ENCODE results near the gene GPR158.

Gene GPR158

DNA sequence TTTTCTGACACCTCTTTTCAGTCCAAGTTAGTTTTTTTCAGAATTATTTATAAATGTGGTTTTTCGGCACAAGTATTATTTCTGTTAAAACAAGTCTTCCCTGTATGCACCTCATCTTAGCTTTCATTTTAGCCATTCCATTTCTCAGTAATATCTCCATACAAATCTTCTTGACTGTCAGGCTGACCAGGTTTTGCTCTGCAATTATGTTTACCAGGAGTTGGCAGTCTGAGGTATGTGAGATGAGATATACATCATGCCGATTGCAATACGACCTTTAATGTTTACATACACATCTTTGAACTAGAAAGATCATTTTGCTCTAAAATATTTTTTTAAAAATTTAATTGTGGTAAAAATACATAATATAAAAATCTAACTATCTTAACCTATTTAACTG is 209.8 kb downstream of the GPR158 start:
- in situ Hi-C loops (cut with HindIII; ENCODE audit: low sequenced_read_pairs) = no loop called here

DNA sequence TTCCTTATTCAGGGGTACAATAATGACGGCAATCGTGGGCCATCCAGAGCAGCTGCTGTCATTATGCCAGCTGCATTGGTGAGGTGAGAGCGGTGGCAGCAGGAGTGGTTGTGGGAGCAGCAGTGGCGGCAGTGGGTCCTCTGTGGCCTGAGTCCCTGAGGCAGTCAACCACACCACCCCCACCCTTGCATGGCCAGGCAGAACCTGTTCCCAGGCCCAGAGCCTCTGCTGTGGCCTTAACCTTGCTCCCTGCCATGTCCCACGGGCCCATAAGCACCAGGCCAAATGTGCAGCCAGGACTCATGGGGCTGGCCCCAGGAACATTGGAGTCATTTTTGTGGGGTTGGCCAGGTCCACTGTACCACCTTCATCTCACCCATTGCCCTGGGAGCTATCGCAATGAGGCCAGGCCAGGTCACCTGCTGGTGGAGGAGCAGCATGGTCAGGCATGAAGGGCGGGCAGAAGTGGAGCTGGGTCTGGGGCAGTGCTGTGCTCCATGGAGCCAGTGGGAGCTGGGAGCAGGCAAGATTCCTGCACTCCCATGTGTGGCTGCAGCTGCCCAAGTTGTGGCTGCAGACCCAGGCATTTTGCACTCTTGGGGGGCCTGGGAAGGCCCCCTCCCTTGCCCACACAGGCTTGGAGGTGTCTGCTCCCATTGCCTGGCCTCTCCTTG is 213.5 kb downstream of the GPR158 start:
- DNase-seq (ENCODE audit: low read depth, low spot score) = no peak
- in situ Hi-C loops (cut with HindIII; ENCODE audit: low sequenced_read_pairs) = no loop called here
- no peak overlapping the region for H3K4me3 ChIP-seq (ENCODE audit: low read depth, low read length)
- TF ChIP-seq, protein P1, sequence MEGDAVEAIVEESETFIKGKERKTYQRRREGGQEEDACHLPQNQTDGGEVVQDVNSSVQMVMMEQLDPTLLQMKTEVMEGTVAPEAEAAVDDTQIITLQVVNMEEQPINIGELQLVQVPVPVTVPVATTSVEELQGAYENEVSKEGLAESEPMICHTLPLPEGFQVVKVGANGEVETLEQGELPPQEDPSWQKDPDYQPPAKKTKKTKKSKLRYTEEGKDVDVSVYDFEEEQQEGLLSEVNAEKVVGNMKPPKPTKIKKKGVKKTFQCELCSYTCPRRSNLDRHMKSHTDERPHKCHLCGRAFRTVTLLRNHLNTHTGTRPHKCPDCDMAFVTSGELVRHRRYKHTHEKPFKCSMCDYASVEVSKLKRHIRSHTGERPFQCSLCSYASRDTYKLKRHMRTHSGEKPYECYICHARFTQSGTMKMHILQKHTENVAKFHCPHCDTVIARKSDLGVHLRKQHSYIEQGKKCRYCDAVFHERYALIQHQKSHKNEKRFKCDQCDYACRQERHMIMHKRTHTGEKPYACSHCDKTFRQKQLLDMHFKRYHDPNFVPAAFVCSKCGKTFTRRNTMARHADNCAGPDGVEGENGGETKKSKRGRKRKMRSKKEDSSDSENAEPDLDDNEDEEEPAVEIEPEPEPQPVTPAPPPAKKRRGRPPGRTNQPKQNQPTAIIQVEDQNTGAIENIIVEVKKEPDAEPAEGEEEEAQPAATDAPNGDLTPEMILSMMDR (IDR thresholded peaks at IDR 0.05; ENCODE audit: low read depth, low read length) = no peak

More for the DNA sequence above, 209.8 kb downstream of the GPR158 start:
- H3K4me3 ChIP-seq (ENCODE audit: low read depth, low read length) = no peak overlapping the region
- no peak for DNase-seq (ENCODE audit: low read depth, low spot score)
- TF ChIP-seq, protein P1 (IDR thresholded peaks at IDR 0.05; ENCODE audit: low read depth, low read length) = no peak

DNA sequence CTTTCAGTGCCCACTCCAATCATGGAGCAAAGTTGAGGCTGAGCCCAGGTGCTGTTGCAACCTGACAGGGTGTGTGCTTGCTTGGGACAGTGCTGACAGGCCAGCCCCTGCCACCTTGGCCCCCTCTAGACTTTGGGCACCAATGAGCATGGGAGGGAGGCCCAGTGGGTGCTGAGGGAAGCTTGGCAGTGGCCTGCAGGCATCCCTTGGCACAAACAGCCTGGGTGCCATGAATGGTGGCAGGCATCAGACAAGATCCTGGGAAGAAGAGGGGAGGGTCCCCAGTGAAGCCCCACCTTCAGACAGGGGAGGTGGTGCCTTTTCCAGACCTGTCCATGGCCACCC is 214.0 kb downstream of the GPR158 start:
- TF ChIP-seq, protein P1 (IDR thresholded peaks at IDR 0.05; ENCODE audit: low read depth, low read length) = no peak
- H3K4me3 ChIP-seq (ENCODE audit: low read depth, low read length) = no peak overlapping the region
- in situ Hi-C loops (cut with HindIII; ENCODE audit: low sequenced_read_pairs) = no loop called here
- no peak for DNase-seq (ENCODE audit: low read depth, low spot score)

DNA sequence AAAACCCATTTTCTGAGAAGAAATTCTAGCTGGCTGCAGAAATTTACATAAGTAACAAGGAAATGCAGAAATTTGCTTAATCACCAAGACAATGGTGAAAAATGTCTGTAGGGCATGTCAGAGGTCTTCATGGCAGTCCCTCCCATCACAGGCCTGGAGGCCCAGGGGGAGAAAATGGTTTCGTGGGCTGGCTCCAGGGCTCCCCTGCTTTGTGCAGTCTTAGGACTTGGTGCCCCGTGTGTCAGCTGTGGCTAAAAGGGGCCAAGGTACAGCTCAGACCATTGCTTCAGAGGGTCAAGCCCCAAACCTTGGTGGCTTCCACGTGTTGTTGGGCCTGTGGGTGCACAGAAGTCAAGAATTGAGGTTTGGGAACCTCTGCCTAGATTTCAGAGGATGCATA is 215.9 kb downstream of the GPR158 start:
- TF ChIP-seq, protein P1 (IDR thresholded peaks at IDR 0.05; ENCODE audit: low read depth, low read length) = no peak
- DNase-seq (ENCODE audit: low read depth, low spot score) = no peak
- in situ Hi-C loops (cut with HindIII; ENCODE audit: low sequenced_read_pairs) = no loop called here
- no peak overlapping the region for H3K4me3 ChIP-seq (ENCODE audit: low read depth, low read length)

DNA sequence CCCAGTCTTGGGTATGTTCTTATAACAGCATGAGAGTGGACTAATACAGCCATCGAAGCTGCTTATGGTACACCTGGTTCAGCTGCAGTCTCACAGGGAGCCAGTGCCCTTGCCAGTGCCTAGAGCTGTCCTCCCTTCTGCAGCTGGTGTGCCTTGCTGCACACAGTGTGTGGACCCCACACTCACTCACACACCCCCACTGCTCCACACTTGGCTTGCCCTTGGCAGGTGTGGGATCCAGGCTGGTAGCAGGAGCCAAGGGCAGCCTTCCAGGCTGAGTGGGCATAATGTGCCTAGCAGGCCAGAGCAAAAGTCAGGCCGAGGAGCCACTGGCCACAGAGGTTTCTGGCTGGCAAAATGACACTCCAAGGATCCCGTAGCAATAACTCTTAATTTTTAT is 217.3 kb downstream of the GPR158 start:
- no peak for DNase-seq (ENCODE audit: low read depth, low spot score)
- TF ChIP-seq, protein P1 (IDR thresholded peaks at IDR 0.05; ENCODE audit: low read depth, low read length) = no peak
- in situ Hi-C loops (cut with HindIII; ENCODE audit: low sequenced_read_pairs) = no loop called here
- no peak overlapping the region for H3K4me3 ChIP-seq (ENCODE audit: low read depth, low read length)

DNA sequence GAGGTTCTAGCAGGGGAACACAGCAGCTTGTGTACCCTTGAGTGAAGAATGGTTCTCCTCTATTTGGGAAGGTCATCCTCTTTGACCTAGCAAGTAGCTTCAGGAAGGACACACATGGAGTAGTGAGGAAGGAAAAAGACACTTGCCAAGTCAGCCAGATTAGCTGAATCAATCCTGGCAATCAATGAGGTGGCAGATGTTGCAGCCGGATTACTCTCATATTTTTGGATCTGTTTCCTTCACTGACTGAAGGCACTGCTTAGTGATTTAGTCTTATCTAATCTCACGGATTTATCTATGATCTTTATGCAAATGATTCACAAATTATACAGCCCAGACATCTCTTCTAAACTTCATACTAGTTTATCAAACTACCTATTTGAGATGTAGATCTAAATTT is 218.8 kb downstream of the GPR158 start:
- TF ChIP-seq, protein P1 (IDR thresholded peaks at IDR 0.05; ENCODE audit: low read depth, low read length) = no peak
- in situ Hi-C loops (cut with HindIII; ENCODE audit: low sequenced_read_pairs) = no loop called here
- no peak overlapping the region for H3K4me3 ChIP-seq (ENCODE audit: low read depth, low read length)
- no peak for DNase-seq (ENCODE audit: low read depth, low spot score)
